CD4-positive, alpha-beta T cell treated with Interferon alpha-2 for 1 hour (primary cell): ENCODE data around the gene SORCS1.

Experiments used
- DNase-seq, 2 donors: peaks; one replicate each; pipeline ENCODE4 v3.0.0-alpha.2; 2020 to 2022

SORCS1 gene

DNA sequence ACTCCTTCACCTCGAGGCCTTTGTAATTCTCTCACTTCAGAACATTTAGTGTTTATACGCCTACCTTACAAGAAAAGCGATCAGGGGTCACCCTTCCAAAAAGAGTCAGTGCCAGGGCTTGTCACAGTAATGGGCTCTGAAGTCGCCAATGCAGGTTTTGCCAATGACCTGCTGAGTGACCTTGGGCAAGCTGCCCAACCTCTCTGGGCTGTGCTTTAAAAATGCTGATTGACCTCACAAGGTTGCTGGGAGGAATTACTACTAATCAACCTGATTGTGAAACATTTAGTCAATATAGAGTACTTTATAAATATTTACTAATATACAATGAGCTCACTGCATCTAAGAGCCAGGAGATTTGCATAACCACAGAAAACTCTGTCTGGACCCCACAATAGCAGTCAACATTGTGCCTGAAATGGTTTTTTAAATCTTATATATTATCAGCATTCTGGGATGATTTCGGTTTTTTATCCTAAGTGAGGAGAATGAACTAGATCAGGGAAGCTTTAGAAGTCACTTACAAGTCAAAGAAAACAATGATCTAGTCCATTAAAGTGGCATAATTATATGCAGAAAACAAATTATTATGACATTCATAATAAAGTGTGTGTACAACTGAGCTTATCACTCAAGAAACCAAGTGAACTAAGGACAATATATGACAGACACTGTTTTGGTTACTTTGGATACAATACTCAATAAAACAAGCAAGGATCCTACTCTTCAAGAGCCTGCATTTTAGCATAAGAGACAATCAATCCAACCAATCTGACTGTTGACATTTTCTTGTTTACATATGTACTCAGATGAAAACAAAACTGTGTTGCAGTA is 290.5 kb downstream of the SORCS1 start:
- DNase-seq = no peak

DNA sequence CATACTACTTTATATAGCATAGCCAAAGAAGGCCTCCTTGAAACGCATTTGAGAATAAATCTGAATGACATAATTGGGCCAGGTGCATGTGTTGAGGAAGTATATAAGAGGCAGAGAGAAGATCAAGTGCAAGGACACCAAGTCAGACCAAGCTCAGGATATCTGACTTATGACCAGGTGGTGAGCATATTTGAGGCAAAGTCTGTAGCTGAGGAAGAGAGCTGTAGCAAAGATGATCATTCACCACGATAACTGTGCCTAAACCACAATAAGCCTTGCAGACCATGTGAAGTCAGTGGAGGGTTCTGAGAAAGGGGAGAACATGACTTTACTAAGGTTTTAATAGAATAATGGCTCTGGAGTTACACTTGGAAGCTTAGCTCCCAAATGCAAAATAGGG is 292.3 kb downstream of the SORCS1 start:
- no peak for DNase-seq

- no peak for DNase-seq
These were observed 298.2 kb downstream of the SORCS1 start for GRCh38 chr10:106866244-106866845.

GRCh38 chr10:106864031-106864430 is 300.5 kb downstream of the SORCS1 start:
- no peak for DNase-seq

GRCh38 chr10:106863549-106863948 is 301.0 kb downstream of the SORCS1 start:
- DNase-seq = no peak

- DNase-seq = no peak
These were observed 304.4 kb downstream of the SORCS1 start for GRCh38 chr10:106859892-106860652.

DNA sequence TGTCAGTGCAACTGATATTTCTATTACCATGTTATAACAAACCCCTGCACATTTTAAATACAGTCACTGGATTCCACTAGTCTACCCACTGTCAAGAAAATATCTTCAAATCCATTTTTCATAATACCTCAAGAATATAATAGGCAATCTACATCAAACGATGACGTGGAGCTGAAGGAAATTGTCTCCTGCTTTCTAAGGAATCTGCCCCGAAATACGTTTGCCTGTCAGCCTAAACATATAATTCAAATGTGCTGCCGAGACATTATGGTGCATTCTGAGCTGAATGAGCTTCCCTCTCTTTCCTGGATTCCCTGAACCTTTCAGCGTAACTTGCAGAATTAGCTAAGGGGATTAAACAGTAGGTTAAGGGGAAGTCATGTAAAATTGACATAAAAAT is 306.8 kb downstream of the SORCS1 start:
- no peak for DNase-seq

- no peak for DNase-seq
These were observed 307.3 kb downstream of the SORCS1 start for GRCh38 chr10:106857213-106857612.

DNA sequence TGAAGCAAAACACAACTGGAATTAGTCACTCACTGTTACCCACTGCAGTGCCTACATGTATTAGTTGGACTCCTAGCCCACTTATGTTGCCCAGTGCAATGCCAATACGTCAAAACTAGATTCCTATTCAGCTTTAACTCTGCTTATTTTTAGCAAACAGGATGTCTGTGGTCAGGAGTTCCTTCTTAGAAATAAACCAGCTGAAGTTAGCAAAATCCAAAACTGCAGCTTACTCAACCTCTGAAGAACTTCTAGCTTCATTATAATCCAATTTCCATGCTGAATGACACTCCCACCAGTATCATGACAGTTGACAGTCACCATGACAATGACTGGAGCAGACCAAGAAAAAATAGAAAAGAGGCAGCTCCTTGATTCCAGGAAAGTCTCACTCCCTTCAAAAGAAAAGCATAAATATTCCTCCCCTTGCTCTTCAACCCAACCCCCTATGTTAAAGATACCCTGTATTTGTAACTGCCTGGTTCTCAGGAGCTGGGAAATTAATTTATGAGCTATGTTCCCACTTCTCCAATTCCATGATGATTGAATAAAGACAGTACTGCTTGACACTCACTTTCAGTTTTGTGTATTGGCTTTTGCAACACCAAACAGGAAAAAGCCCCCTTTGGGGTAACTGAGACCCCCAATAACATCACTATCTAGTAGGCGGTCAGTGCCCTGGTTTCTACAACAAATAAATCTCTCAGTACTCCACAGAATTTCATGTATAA is 327.4 kb downstream of the SORCS1 start:
- no peak for DNase-seq

DNA sequence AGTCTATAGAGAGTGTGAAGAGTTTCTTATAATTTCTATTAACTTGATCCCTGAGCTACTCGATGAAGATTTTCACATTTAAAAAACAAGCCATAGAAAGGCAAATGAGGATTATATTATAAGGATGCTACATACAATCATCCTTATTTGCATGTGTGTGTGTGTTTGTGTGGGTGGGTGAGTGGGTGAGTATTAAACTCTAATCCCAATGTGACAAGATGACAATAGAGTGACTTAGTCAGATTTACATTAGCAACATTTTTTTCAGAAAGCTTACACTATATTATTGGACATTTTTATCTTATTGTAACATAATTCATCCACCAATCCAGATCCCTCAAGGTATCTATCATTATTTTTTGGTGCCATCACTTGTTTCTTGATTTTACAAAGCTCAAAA is 331.7 kb downstream of the SORCS1 start:
- no peak for DNase-seq

DNA sequence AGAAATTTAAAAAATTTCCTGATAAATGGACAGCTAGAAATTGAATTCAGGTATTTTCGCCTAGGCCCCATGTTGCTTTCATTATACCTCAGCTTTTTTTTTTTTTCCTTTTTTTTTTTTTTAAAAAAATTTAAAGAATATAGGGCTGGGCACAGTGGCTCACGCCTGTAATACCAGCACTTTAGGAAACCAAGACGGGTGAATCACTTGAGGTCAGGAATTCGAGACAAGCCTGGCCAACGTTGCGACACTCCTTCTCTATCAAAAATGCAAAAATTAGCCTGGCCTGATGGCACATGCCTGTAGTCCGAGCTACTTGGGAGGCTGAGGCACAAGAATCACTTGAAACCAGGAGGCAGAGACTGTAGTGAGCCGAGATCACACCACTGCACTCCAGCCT is 334.0 kb downstream of the SORCS1 start:
- DNase-seq = peak in 1 of 2 donors; percentile 1

DNA sequence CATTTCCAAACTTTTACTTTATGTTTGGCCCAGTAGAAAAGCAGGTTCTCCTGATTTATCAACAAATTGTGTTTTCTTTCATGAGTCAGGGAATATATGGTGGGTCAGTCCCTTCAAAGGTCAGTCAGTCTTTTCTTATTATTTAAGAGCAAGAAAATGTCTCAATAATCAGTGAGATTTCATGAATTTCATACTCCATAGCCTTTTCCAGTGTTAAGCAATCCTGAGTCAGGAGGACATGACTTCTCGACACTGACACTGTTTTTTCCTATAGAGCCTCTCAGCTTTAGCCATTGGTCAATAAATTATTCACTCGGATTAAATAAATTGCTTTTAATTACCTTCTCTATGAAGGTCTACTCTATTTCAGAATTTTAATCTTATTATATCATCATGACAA is 334.5 kb downstream of the SORCS1 start:
- no peak for DNase-seq

GRCh38 chr10:106826716-106827115 is 337.8 kb downstream of the SORCS1 start:
- DNase-seq = no peak

DNA sequence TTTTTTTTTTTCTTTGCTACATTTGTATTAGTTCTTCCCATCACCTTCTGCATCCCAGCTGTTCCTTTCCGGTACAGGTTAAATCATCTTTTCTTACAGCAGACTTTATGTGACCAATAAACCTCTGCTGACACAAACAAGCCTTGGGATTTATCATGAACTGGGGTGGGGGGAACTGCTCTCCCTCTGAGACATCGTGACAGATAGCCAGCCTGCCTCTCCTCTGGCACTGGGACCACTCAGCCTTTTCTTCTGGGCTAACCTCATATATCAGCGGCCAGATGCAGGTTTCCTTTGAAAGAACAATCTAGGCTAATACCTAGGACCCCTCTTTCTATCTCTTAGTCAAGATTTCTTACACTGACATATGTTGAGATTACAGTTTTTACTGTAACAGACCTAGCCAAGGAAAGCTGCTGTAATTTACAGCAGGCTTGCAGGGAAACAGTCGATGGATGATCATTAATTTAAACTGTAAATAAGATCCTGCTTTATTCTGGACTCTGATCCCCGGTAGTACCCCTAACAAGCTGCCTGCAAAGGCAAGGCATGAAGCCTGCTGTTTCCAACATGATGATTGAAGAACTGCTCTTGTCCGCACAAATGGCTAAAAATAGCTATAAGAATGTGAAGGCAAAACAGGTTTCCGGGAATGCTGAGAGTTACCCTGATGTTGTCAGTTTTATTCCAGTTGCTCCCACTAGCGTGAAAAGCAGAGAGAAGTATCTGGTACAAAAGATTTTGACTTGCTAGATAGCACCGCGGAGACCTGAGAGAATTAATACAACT is 338.7 kb downstream of the SORCS1 start:
- no peak for DNase-seq

- no peak for DNase-seq
These were observed 343.9 kb downstream of the SORCS1 start for GRCh38 chr10:106820579-106820978.

GRCh38 chr10:106819490-106819889 is 345.0 kb downstream of the SORCS1 start:
- no peak for DNase-seq

GRCh38 chr10:106816318-106817085 is 348.0 kb downstream of the SORCS1 start:
- no peak for DNase-seq

DNA sequence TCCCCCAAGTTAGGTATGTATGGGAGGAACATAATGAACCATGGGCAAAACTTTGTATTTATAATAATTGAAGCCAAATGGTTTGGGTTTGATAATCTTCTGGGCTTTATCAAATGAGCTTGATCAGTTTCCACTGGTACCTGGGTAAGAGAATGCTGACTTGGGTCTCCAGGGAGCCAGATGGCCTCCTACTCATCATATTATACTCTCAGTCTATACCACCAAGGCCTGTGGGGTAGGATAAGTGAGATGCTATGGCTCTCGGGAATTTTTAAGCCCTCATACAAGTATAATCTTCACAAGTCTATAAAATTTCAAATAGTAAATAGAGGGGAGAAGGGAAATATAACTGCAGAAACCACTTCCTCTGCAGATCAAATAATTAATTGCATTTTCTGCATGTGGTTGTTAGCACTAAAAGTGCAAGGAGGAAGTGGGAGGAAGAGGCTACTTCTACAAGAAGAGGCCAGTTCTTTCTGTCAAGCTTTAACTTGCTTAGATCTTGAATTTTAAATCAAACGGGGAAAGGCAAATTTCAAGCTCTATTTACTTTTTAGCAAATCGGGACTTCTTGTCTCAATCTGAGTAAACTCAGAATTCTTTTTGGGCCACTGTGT is 349.0 kb downstream of the SORCS1 start:
- DNase-seq = no peak

DNA sequence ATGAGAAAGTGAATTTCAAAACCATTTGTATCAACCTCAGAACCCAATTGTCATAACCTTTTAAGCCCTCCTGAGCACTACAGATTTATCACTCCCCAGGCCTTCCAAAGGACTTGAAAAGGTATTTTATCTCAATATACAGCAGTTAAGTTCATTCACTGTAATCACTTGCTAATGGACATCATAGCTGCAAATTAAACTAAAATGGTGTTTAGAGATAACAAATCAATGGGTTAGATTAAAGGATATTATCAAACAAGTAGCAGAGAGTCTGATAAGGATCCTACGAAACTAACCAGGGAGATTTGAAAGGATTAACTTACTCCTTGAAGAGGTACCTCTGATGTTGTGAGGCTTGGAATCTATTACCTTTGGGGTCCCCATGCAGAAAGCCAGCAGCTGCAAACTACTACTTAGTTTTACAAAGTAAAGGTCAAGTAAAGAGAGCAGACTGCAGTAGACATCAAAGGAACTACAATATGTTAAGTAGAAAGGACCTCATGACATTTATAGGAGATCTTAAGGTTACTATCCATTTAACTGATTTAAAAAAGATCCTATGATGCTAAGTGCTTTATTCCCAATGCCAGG is 359.4 kb downstream of the SORCS1 start:
- no peak for DNase-seq

DNA sequence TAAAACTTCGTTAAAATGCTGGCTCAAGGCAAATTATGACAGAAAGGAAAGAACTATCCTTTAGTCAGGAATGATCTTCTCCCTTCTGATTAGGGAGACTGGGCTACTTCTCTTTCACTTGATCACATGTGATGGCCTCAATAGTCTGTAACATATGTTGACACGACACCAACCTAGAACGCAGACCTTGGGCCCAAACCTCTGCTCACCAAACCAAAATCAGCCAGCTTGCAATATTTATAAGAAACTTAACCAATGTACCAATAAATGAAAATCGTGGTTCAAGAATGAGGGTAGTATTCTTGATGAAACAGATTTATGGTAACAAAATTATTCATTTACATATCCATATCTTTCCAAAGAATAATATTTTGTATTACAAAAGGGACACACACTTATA is 361.6 kb downstream of the SORCS1 start:
- DNase-seq = no peak

DNA sequence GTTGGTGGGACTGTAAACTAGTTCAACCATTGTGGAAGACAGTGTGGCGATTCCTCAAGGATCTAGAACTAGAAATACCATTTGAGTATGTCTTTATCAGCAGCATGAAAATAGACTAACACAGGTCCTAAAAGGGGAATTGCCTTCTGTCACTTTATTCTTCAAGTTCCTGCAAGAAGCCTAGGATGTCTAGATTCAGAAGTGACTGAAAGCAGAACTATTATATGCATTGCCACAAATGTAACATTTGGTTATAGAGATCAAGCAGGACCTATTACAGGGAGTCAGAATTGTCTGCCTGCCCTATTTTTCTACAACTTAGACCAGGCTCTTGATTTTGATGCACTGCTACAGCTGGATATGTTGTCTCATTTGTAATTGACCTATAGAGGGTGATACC is 364.7 kb downstream of the SORCS1 start:
- no peak for DNase-seq
